ENCODE measurements around the gene ZNF727. TPM values are rescaled to one million over a fixed set of nuclear protein-coding genes. Genes with fewer than 3 reads are reported as not detected.

The ZNF727 gene
- not detected in 5 replicates for total RNA-seq (2022; extraction: Qiagen RNA extraction)

DNA sequence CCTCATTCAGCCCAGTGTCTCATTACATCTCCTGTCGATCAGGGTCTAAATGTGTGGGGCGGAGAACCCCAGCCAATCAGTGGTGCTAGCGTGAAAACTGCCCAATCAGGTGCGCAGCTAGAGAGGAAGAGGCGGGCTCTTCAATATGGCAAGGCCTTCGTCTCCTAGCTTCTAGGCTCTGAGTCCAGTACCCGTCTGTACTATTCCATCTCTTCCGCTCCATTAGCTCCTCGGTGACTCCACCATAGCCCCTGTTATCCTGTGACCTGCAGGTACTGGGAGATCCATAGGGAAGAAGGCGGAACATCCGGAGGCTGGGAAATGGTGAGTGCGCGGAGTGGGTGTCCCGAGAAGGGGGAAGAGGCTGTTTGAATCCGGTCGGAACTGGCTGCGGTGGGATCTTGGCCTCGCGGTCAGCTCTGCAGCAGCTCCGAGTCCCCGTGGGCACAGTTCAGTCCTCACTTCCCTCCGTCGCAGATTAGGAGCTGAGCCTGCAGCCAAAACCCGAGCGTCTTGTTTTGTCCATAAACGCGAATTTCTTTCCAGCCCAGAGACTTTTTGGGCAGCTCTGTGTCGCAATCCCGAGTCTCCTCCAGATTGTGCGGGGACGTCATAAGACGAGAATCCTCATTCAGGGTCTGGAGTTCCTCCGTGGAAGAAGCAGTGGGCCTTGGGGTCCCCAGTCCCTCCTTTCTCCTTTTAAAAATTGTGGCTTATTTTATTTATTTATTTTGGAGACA, at the start of gene ZNF727:
Gene ZNF727, plus strand, starts transcription at position 134 of the 740 bp plus-strand sequence. Its CDS starts 188 bp downstream, at position 322.

DNA sequence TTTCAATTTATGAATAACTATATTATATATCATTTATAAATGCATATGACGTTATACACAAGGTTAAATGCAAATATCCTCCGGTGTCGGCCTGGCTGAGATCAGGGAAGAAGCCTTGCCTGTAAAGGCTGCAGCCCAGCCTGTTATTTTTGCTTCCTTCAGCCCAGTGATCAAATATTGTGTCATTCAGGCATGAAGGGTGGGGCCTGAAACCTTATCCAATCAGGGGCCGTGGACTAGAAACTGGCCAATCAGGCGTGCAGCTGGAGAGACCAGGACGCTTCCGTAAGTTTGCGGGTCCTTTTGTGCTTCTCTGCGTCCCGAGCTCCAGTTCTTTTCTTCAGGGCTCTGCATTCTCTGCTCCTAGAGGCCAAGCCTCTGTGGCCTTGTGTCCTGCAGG, 46.7 kb upstream of the ZNF727 start, which contains the start of gene ZNF722:
Gene ZNF722, plus strand, starts transcription at position 301 of the 400 bp plus-strand sequence. CDS start 113 bp downstream, outside the sequence.

Other genes starting within 250 kb of the ZNF727 start
- gene ZNF722, start 46.6 kb upstream of the ZNF727 start, total RNA-seq (2022; extraction: Qiagen RNA extraction) = not detected in 5 replicates
- gene ZNF735, start 161.8 kb downstream of the ZNF727 start, total RNA-seq (2022; extraction: Qiagen RNA extraction) = not detected in 5 replicates
- gene ZNF679, start 183.0 kb downstream of the ZNF727 start, total RNA-seq (2022; extraction: Qiagen RNA extraction) = not detected in 5 replicates